Measurements from ENCODE around the gene CASS4. TPM values are rescaled to one million over a fixed set of nuclear protein-coding genes. Genes with fewer than 3 reads are reported as not detected.

The CASS4 gene, protein sequence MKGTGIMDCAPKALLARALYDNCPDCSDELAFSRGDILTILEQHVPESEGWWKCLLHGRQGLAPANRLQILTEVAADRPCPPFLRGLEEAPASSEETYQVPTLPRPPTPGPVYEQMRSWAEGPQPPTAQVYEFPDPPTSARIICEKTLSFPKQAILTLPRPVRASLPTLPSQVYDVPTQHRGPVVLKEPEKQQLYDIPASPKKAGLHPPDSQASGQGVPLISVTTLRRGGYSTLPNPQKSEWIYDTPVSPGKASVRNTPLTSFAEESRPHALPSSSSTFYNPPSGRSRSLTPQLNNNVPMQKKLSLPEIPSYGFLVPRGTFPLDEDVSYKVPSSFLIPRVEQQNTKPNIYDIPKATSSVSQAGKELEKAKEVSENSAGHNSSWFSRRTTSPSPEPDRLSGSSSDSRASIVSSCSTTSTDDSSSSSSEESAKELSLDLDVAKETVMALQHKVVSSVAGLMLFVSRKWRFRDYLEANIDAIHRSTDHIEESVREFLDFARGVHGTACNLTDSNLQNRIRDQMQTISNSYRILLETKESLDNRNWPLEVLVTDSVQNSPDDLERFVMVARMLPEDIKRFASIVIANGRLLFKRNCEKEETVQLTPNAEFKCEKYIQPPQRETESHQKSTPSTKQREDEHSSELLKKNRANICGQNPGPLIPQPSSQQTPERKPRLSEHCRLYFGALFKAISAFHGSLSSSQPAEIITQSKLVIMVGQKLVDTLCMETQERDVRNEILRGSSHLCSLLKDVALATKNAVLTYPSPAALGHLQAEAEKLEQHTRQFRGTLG
- total RNA-seq = 1.8 and 2.7 TPM in 2 replicates

DNA sequence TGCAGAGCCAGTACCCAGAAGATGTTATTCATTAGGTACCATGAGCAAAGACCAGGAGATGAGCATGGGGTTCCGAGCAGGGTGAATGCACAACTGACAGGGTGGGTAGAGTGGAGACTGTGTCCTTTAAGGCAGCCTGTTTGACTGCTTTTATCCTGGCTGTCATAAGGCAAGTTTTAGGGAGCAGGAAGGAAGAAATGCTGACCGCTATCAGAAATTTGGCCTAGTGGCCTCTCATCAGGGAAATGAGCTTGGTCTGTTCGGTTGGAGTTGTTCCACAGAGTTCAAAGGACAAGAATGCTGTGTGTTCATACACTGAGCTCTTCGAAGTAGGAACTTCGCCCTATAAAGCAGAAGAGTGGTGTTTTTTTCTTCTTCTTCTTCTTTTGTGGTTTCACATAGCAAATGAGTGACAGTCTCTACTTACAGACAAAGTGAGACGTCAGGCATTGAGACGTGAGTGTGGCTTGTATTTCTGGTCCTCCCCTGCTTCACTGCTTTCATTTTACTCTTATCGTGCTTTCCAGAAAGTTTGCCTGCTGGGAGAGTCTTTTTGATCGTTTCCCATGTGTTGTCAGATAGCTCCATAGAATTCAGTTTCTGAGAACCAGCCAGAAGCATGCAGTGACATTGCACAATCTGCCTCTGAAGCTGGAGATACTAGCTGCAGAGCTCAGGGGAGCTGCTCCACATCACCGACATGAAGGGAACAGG, at the start of gene CASS4:
Gene CASS4, plus strand, starts transcription at position 502 of the 714 bp plus-strand sequence. Its CDS starts 199 bp downstream, at position 701.

DNA sequence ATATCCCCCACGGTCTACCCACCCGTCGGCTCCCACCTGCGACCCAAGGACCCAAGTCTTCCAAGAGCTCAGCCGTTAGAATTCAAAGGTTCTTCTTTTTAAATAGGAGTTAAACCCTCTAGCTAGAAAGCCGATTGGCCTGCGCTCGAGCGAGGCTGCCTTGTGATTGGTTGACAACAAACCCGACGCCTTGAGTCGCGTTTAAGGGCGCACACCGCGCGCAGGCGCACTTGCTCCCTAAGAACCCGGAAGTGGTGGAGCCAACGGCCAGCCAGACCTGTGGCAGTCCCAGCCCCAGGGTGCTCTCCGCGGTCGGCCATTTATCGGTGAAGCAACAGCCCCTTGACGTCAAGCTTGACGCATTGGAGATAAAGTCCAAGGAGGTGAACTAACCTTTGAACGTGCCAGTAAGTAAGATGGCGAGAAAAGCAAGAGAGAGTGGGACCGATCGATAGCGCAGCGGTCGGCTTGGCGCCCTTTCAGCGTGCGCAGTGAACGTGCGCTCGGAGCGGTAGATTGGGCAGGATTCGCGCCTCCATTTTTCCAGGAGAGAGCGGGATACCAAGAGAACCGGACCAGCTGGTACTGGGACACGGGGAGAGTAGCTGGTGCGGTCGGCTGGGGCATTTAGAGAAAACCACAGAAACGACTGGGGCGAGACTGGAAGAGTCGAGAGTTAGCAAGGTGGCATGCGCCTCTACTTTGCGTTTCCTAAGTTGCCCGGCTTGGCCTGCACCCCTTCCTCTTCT, 19.8 kb upstream of the CASS4 start, which contains the start of the genes AURKA and CSTF1:
Gene AURKA, minus strand, starts transcription at position 84 of the 749 bp plus-strand sequence. CDS start 4,018 bp downstream, outside the sequence.
Gene CSTF1, plus strand, starts transcription at position 514 of the 749 bp plus-strand sequence. CDS start 2,908 bp downstream, outside the sequence.

DNA sequence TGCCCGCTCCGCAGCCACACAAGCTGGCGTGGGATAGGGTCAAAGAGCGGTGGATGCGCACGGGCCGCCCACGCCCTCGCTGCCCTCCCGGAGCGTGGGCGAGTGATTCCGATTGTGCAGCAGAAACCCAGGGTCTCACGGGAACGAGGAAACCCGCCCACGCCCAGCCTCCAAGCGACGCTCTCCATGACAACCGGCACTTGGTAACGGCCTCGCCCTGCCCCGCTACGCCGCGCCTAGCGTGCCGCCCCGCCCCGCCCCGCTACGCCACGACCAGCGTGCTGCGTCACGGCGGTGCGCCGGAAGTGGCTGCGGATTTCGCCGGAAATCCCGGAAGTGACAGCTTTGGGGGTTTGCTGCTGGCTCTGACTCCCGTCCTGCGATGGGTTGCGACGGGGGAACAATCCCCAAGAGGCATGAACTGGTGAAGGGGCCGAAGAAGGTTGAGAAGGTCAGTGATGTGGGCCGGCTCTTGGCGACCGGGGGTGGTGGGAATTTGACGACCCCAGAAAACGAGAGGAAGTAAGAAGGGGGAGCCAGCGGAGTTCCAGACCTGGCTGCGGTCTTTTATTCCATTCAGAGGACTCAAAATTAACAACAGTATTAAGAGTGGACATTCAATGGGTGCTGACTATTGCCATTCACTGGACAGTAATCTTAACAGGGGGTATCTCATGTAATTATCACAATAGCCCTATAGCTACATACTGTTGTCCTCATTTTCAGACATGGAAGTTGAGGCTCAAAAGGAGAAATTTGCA, 56.4 kb downstream of the CASS4 start, which contains the start of gene RTF2:
Gene RTF2, plus strand, starts transcription at position 312 of the 761 bp plus-strand sequence. Its CDS starts 71 bp downstream, at position 383.

Small RNA genes lying within 50 kb of the gene (small RNA-seq; reads per million reads assigned to genes)
- not detected for gene RPL39P

Other genes starting within 250 kb of the CASS4 start
- gene MC3R, start 163.5 kb upstream of the CASS4 start, total RNA-seq = not detected in 2 replicates
- gene FAM210B, start 53.3 kb upstream of the CASS4 start, total RNA-seq = 52.6 and 54.6 TPM in 2 replicates
- 9.0 and 9.9 TPM in 2 replicates for gene AURKA, start 20.0 kb upstream of the CASS4 start, total RNA-seq
- 43.1 and 44.0 TPM in 2 replicates for gene CSTF1, start 19.6 kb upstream of the CASS4 start, total RNA-seq
- gene RTF2, start 56.4 kb downstream of the CASS4 start, total RNA-seq = 76.6 and 80.5 TPM in 2 replicates
- gene FAM209A, start 112.5 kb downstream of the CASS4 start, total RNA-seq = 0.24 TPM in 1 of 2 replicates, not detected in the other
- gene FAM209B, start 121.0 kb downstream of the CASS4 start, total RNA-seq = 0.36 TPM in 1 of 2 replicates, not detected in the other
- gene TFAP2C, start 217.0 kb downstream of the CASS4 start, total RNA-seq = 39.9 and 51.4 TPM in 2 replicates

All from hair follicle dermal papilla cell (primary cell).